Measurements from ENCODE around the gene NUP133.

Gene NUP133

GRCh38 chr1:229507951-229508822, at the start of gene NUP133 (continued):
- TF ChIP-seq PRDM2 (tag by site-specific recombination; IDR thresholded peaks at IDR 0.05; ENCODE audit: borderline replicate concordance) (no peak), ZNF629 (tag by site-specific recombination; IDR thresholded peaks at IDR 0.05) (peak; percentile 99), ZEB2 (tag by site-specific recombination; IDR thresholded peaks at IDR 0.05) (peak; percentile 94), ZFHX2 (tag by site-specific recombination; conservative IDR thresholded peaks at IDR 0.05) (peak; percentile 92), AEBP2 (tag by site-specific recombination; IDR thresholded peaks at IDR 0.05; ENCODE audit: borderline replicate concordance) (no peak), ZNF701 (tag by site-specific recombination; IDR thresholded peaks at IDR 0.05) (no peak), KLF10 (tag by site-specific recombination; IDR thresholded peaks at IDR 0.05) (peak; percentile 87), ZBTB10 (tag by site-specific recombination; IDR thresholded peaks at IDR 0.05) (peak; percentile 89), PBX3 (CRISPR knock-in tag; IDR thresholded peaks at IDR 0.05) (peak; percentile 62), ZFP37 (tag by site-specific recombination; IDR thresholded peaks at IDR 0.05) (peak; percentile 98; the same call in 1 of the 2 replicates), ZNF510 (tag by site-specific recombination; IDR thresholded peaks at IDR 0.05; ENCODE audit: insufficient replicate concordance) (no peak), ZNF341 (tag by site-specific recombination; IDR thresholded peaks at IDR 0.05; ENCODE audit: low read depth) (peak; percentile 62), ZNF555 (tag by site-specific recombination; conservative IDR thresholded peaks at IDR 0.05) (no peak), KLF9 (tag by site-specific recombination; IDR thresholded peaks at IDR 0.05; ENCODE audit: low read depth) (no peak; the same call in 1 of the 2 replicates), ZNF791 (tag by site-specific recombination; IDR thresholded peaks at IDR 0.05) (no peak), RBAK (tag by site-specific recombination; IDR thresholded peaks at IDR 0.05) (no peak), ZNF155 (tag by site-specific recombination; IDR thresholded peaks at IDR 0.05) (no peak), ZNF114 (tag by site-specific recombination; IDR thresholded peaks at IDR 0.05) (no peak), PATZ1 (tag by site-specific recombination; IDR thresholded peaks at IDR 0.05) (peak; percentile 98), INSM2 (tag by site-specific recombination; IDR thresholded peaks at IDR 0.05) (0 out of 2 replicates have a peak, but pooled peaks have one; percentile 66), ZNF350 (tag by site-specific recombination; IDR thresholded peaks at IDR 0.05) (no peak), WT1 (tag by site-specific recombination; IDR thresholded peaks at IDR 0.05) (peak; percentile 80), SP3 (tag by site-specific recombination; IDR thresholded peaks at IDR 0.05) (peak; percentile 97), ZNF140 (tag by site-specific recombination; IDR thresholded peaks at IDR 0.05) (no peak)
